ENCODE measurements around the gene CRB3. TPM values are rescaled to one million over a fixed set of nuclear protein-coding genes. Genes with fewer than 3 reads are reported as not detected.

CRB3 gene
- total and polyA plus RNA-seq, 2 of the 13 experiments (the other 11 are each of a cell fraction or from before 2014, with no cell fraction given): 10.6 to 25.6 TPM

- TF ChIP-seq NFAT5 (CRISPR knock-in tag; IDR thresholded peaks at IDR 0.05) (peak; percentile 61; the same call in 1 of the 2 replicates), CHD2 (IDR thresholded peaks at IDR 0.05; ENCODE audit: low read depth, low read length) (peak; percentile 77), ZNF616 (CRISPR knock-in tag; IDR thresholded peaks at IDR 0.05; ENCODE audit: low read depth) (no peak), MNT (IDR thresholded peaks at IDR 0.05) (peak; percentile 69), ZNF83 (CRISPR knock-in tag; IDR thresholded peaks at IDR 0.05; ENCODE audit: borderline replicate concordance) (peak; percentile 81; the same call in 1 of the 2 replicates), ATF1 (CRISPR knock-in tag; IDR thresholded peaks at IDR 0.05) (peak; percentile 89), HNRNPLL (IDR thresholded peaks at IDR 0.05; ENCODE audit: low read depth, low read length, poor library complexity, severe bottlenecking) (peak; percentile 16), GLI4 (CRISPR knock-in tag; IDR thresholded peaks at IDR 0.05; ENCODE audit: borderline replicate concordance) (0 out of 2 replicates have a peak, but pooled peaks have one; percentile 27), KLF12 (CRISPR knock-in tag; IDR thresholded peaks at IDR 0.05; ENCODE audit: borderline replicate concordance) (peak; percentile 59; the same call in 1 of the 2 replicates), ZNF678 (CRISPR knock-in tag; IDR thresholded peaks at IDR 0.05) (0 out of 2 replicates have a peak, but pooled peaks have one; percentile 31), SAFB2 (CRISPR knock-in tag; IDR thresholded peaks at IDR 0.05; ENCODE audit: borderline replicate concordance, low read depth) (no peak)
- TF ChIP-seq, protein P1, sequence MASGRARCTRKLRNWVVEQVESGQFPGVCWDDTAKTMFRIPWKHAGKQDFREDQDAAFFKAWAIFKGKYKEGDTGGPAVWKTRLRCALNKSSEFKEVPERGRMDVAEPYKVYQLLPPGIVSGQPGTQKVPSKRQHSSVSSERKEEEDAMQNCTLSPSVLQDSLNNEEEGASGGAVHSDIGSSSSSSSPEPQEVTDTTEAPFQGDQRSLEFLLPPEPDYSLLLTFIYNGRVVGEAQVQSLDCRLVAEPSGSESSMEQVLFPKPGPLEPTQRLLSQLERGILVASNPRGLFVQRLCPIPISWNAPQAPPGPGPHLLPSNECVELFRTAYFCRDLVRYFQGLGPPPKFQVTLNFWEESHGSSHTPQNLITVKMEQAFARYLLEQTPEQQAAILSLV (CRISPR knock-in tag; IDR thresholded peaks at IDR 0.05; ENCODE audit: borderline replicate concordance): peak; percentile 48; the same call in 1 of the 2 replicates
- TF ChIP-seq, protein P2, sequence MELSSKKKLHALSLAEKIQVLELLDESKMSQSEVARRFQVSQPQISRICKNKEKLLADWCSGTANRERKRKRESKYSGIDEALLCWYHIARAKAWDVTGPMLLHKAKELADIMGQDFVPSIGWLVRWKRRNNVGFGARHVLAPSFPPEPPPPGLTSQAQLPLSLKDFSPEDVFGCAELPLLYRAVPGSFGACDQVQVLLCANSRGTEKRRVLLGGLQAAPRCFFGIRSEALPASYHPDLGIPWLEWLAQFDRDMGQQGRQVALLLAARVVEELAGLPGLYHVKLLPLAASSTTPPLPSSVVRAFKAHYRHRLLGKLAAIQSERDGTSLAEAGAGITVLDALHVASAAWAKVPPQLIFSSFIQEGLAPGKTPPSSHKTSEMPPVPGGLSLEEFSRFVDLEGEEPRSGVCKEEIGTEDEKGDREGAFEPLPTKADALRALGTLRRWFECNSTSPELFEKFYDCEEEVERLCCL (CRISPR knock-in tag; IDR thresholded peaks at IDR 0.05; ENCODE audit: borderline replicate concordance): no peak
- TF ChIP-seq, protein P3, sequence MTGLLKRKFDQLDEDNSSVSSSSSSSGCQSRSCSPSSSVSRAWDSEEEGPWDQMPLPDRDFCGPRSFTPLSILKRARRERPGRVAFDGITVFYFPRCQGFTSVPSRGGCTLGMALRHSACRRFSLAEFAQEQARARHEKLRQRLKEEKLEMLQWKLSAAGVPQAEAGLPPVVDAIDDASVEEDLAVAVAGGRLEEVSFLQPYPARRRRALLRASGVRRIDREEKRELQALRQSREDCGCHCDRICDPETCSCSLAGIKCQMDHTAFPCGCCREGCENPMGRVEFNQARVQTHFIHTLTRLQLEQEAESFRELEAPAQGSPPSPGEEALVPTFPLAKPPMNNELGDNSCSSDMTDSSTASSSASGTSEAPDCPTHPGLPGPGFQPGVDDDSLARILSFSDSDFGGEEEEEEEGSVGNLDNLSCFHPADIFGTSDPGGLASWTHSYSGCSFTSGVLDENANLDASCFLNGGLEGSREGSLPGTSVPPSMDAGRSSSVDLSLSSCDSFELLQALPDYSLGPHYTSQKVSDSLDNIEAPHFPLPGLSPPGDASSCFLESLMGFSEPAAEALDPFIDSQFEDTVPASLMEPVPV (CRISPR knock-in tag; IDR thresholded peaks at IDR 0.05): peak; percentile 76
- TF ChIP-seq, protein P4, sequence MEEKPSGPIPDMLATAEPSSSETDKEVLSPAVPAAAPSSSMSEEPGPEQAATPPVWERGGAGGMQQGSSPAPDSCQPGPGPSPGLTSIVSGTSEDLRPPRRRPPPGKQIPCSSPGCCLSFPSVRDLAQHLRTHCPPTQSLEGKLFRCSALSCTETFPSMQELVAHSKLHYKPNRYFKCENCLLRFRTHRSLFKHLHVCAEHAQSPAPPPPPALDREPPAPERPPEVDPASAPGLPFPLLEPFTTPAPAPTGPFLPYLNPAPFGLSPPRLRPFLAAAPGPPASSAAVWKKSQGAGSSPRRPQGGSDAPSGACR (CRISPR knock-in tag; IDR thresholded peaks at IDR 0.05): no peak
These were observed 38.9 kb upstream of the CRB3 start (continued) for GRCh38 chr19:6424939-6425731.

Data from HepG2 (cell line).